GM13977 (cell line): Measurements from ENCODE around the gene BTN1A1.
A peak's percentile ranks its signal among the peaks of the same experiment; 100 is the strongest.
"Not testable (repeated sequence)": the region's sequence is repeated elsewhere in the genome, so short reads cannot be mapped to it uniquely, and the experiment has no call there.

ENCODE experiments used
- DNase-seq: peaks from one replicate; pipeline ENCODE4 v3.0.0; 2012; ENCODE audit warnings: low spot score
- in situ Hi-C: fragments of 300-500 bp; cut with MboI; formaldehyde crosslinking; loops from one replicate; pipeline ENCODE4 v1.12.0; 2022; ENCODE audit warnings: low sequenced_read_pairs, low pct_unique_long_range_greater_than_20kb, mixed read lengths, inconsistent platforms; ENCODE audit not compliant: unreplicated experiment
- TF ChIP-seq, protein P1 (sequence below): IDR thresholded peaks from 2 replicates; pipeline ENCODE4 v1.5.1; 2012; ENCODE audit warnings: mild to moderate bottlenecking, control low read depth; ENCODE audit not compliant: insufficient read depth; ENCODE audit errors: extremely low read depth, missing control alignments

BTN1A1 gene

DNA sequence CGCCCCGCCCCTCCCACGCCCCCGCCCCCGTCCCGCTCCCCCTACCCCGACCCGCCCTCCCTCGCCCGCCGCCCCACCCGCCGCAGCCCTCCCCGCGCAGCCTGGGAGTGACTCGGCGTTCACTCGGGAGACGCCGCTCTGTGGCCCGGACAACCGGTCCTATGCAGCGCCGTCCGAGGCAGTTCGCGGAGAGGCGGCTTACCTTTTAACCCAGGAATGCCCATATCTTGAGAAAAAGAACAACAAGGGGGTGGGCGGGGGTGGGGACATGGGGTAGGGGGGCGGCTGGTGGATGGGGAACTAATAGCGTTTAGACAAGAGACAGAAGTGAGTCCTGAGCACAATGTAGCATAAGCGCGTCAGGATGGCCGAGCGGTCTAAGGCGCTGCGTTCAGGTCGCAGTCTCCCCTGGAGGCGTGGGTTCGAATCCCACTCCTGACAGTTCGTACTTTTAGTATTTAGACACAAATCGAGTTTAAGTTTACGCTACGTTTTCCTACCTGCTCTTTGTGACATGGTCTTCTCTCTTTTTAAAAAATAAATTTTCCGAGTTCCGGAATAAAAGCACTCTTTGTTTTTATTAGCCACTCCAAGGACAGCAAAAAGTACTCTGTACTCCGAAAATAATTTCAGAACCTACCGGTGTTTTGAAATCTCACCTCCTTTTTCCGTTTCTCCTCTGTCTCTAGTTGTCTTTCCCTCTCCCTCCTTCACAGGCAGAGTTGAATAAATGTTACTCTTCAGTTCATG lies 20.9 kb downstream of the BTN1A1 start:
- TF ChIP-seq, protein P1, sequence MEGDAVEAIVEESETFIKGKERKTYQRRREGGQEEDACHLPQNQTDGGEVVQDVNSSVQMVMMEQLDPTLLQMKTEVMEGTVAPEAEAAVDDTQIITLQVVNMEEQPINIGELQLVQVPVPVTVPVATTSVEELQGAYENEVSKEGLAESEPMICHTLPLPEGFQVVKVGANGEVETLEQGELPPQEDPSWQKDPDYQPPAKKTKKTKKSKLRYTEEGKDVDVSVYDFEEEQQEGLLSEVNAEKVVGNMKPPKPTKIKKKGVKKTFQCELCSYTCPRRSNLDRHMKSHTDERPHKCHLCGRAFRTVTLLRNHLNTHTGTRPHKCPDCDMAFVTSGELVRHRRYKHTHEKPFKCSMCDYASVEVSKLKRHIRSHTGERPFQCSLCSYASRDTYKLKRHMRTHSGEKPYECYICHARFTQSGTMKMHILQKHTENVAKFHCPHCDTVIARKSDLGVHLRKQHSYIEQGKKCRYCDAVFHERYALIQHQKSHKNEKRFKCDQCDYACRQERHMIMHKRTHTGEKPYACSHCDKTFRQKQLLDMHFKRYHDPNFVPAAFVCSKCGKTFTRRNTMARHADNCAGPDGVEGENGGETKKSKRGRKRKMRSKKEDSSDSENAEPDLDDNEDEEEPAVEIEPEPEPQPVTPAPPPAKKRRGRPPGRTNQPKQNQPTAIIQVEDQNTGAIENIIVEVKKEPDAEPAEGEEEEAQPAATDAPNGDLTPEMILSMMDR = no peak
- in situ Hi-C loops = no loop called here

GRCh38 chr6:26521600-26522391 lies 21.7 kb downstream of the BTN1A1 start:
- DNase-seq = peak; percentile 82
- in situ Hi-C loops = no loop called here
- TF ChIP-seq, protein P1 = peak; percentile 64

More for the DNA sequence above, 20.9 kb downstream of the BTN1A1 start:
- peak; percentile 96 for DNase-seq

DNA sequence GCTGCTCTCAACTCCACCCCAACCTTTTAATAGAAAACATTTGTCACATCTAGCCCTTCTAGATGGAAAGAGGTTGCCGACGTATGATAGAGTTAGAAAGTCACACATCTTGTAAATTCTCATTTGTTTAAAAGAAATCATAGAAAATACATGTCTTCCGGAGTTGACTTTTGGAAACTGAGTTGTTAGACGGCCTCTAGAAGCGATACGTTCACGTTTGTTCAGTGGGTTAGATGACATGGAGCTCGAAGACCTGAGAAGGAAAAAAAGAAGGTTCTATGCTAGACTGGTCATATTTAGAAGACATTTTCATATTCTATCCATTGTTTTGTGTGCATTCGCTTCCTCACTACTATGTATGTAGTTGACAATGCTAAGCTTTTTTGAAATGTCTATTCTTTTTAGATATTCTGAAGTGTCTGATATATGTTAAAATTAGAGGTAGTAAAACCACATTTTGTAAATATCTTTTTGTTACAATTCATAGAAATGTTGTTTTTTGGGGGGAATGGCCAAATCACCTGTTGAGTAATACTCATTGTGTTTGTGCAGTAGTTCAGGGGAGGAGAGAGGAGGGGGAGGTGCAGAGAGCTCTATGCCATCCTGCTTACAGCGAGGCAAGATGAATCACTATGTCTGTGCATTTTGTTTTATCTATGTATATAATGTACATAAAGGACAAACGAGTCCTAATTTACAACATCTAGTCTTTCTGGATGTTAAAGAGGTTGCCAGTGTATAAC lies 22.6 kb downstream of the BTN1A1 start:
- DNase-seq, in situ Hi-C loops: not testable (repeated sequence)

DNA sequence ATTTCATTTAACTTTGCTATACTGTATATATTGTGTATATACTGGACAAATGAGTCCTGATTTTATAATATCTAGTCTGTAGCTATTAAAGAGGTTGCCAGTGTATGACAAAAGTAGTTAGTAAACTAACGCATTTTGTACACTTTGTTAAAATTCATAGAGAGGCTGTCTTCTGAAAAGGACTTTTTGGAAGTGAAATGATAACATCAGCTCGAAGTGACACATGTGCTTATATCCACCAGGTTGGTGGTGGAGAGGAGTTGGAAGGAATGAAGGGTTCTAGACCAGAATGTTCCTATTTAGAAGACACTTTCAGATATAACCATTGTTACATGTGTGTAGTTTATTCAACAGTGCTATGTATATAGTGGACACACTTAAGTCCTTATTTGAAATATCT lies 24.2 kb downstream of the BTN1A1 start:
- DNase-seq, in situ Hi-C loops: not testable (repeated sequence)

DNA sequence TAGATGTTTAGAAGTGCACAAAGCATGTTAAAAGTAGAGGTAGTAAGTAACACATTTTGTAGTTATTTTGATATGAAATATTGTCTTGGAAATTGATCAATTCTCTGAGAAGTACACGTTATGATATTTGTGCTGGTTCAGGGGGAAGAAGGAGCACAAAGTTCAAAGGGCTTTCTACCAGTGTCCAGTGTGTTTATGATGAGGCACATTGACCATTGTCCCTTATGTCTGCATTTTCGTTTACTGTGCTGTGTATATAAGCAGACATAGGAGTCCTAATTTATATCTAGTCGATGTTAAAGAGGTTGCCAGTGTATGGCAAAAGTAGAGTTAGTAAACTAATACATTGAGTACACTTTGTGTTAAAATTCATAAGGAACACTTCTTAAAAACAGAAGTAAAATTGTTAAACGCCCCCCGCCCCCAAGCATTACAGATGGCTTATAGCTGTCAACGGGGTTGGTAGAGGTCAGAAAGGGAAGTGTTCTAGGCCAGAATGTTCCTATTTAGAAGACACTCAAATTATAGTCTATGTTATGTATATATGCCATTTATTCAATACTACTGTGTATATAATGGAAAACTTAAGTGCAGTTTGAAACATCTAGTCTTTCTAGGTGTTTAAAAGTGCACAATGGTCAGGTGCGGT lies 24.7 kb downstream of the BTN1A1 start:
- DNase-seq = no peak
- in situ Hi-C loops = no loop called here
- TF ChIP-seq, protein P1 = no peak

- in situ Hi-C loops = no loop called here
- DNase-seq = no peak
- TF ChIP-seq, protein P1 = no peak
These were observed 25.7 kb downstream of the BTN1A1 start for GRCh38 chr6:26525838-26526237.

- in situ Hi-C loops = no loop called here
- TF ChIP-seq, protein P1 = no peak
- DNase-seq = no peak
These were observed 26.8 kb downstream of the BTN1A1 start for GRCh38 chr6:26526928-26527327.
